A549 (cell line): ENCODE results near the gene PRCP.

Source experiments
- CTCF ChIP-seq: fragments of >200 bp; sonication (Bioruptor Twin); formaldehyde crosslinking; IDR thresholded peaks from 3 replicates; pipeline ENCODE4 v1.5.1; 2016
- RAD21 ChIP-seq, 2 experiments: fragments of >200 bp in 1 of 2; sonication (Bioruptor Twin) in 1 of 2; formaldehyde crosslinking in 1 of 2; IDR thresholded peaks in 1 of 2; conservative IDR thresholded peaks in 1 of 2; 2 replicates in 1 of 2; 3 replicates in 1 of 2; pipeline ENCODE4 v1.6.1; 2012 to 2018; ENCODE audit warnings: inconsistent platforms in 1 of 2

GRCh38 chr11:82830746-82831145 is 69.5 kb downstream of the PRCP start:
- TF ChIP-seq RAD21 (conservative IDR thresholded peaks at IDR 0.05 in 1 of 2, IDR thresholded peaks at IDR 0.05 in 1 of 2) (no peak), CTCF (no peak)
